Measurements from ENCODE around the gene ACAP2.

The ACAP2 gene

GRCh38 chr3:195462308-195462610 is 19.4 kb upstream of the ACAP2 start:
- H3K36me3 ChIP-seq (ENCODE audit: control insufficient read depth, low read length) = no peaks in the 10 kb centered on the region
- H3K9me2 ChIP-seq (replicated peaks; ENCODE audit: control insufficient read depth, low read length) = no peaks in the 10 kb centered on the region
- H3K4me1 ChIP-seq (ENCODE audit: control insufficient read depth, low read length) = peaks cover 11% of the 10 kb centered on the region
- H3K4me3 ChIP-seq (ENCODE audit: low read length) = no peak overlapping the region
- no peaks in the 10 kb centered on the region for H4K20me1 ChIP-seq (ENCODE audit: control insufficient read depth, insufficient read depth, low read depth, low read length)
- no peaks in the 10 kb centered on the region for H3F3A ChIP-seq (ENCODE audit: control insufficient read depth, insufficient read depth)
- H3K27me3 ChIP-seq (ENCODE audit: control insufficient read depth, low read length) = no peaks in the 10 kb centered on the region
- H3K4me2 ChIP-seq (ENCODE audit: low read length) = no peak overlapping the region
- no peaks in the 10 kb centered on the region for H3K9me3 ChIP-seq (ENCODE audit: control insufficient read depth, insufficient read depth, low read length)
- no peak overlapping the region for H3K27ac ChIP-seq (ENCODE audit: low read depth, low read length)
- TF ChIP-seq CTCF (IDR thresholded peaks at IDR 0.05; ENCODE audit: low read depth, low read length, poor library complexity, severe bottlenecking) = no peak
- no peaks in the 10 kb centered on the region for H3K79me2 ChIP-seq (ENCODE audit: control insufficient read depth, low read length)

DNA sequence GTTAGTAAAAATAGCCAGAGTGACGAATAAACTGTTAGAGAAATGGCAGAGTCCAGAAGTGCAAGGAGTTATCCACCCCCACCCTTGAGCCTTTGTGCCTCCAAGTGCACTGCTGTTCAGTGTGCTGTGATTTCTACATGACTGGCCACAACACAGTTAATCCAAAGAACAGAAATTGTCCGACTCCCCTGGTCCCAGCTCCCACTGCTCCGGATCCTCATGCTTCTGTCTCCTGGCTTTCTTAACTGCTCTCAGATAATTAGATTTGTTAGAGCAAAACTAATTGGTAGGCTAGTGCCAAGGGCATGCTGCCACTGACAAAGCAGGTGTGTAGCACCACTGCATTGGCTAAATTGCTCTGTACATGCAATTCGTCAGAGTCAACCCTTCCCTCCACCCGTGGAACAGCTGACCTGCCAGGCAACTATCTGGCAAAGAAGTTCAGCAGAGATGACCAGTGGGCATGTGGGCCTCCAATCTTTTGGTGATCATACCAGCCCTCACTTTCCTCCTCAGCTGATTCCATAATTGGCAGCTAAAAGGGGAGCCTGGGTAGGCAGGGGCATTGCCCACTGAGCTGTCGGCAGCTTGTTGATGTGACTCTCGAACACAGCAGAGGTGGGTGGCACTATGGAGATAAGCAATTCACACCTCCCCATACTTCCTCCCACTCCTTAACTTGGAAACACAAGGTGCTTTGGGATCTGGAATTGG is 18.9 kb upstream of the ACAP2 start:
- no peaks in the 10 kb centered on the region for H4K20me1 ChIP-seq (ENCODE audit: control insufficient read depth, insufficient read depth, low read depth, low read length)
- H3K79me2 ChIP-seq (ENCODE audit: control insufficient read depth, low read length) = no peaks in the 10 kb centered on the region
- no peaks in the 10 kb centered on the region for H3K9me2 ChIP-seq (replicated peaks; ENCODE audit: control insufficient read depth, low read length)
- no peaks in the 10 kb centered on the region for H3K36me3 ChIP-seq (ENCODE audit: control insufficient read depth, low read length)
- H3F3A ChIP-seq (ENCODE audit: control insufficient read depth, insufficient read depth) = no peaks in the 10 kb centered on the region
- no peak for TF ChIP-seq CTCF (IDR thresholded peaks at IDR 0.05; ENCODE audit: low read depth, low read length, poor library complexity, severe bottlenecking)
- TF ChIP-seq EZH2phosphoT487 (IDR thresholded peaks at IDR 0.05; ENCODE audit: borderline replicate concordance, low read length) = no peak
- peaks cover 11% of the 10 kb centered on the region for H3K4me1 ChIP-seq (ENCODE audit: control insufficient read depth, low read length)
- no peak overlapping the region for H3K4me2 ChIP-seq (ENCODE audit: low read length)
- H3K9me3 ChIP-seq (ENCODE audit: control insufficient read depth, insufficient read depth, low read length) = no peaks in the 10 kb centered on the region
- H3K27ac ChIP-seq (ENCODE audit: low read depth, low read length) = no peak overlapping the region
- H3K27me3 ChIP-seq (ENCODE audit: control insufficient read depth, low read length) = no peaks in the 10 kb centered on the region
- H3K4me3 ChIP-seq (ENCODE audit: low read length) = no peak overlapping the region

- H3K4me1 ChIP-seq (ENCODE audit: control insufficient read depth, low read length) = peaks cover 11% of the 10 kb centered on the region
- no peaks in the 10 kb centered on the region for H4K20me1 ChIP-seq (ENCODE audit: control insufficient read depth, insufficient read depth, low read depth, low read length)
- H3K4me3 ChIP-seq (ENCODE audit: low read length) = no peak overlapping the region
- H3K27me3 ChIP-seq (ENCODE audit: control insufficient read depth, low read length) = no peaks in the 10 kb centered on the region
- no peak overlapping the region for H3K4me2 ChIP-seq (ENCODE audit: low read length)
- no peaks in the 10 kb centered on the region for H3K79me2 ChIP-seq (ENCODE audit: control insufficient read depth, low read length)
- H3F3A ChIP-seq (ENCODE audit: control insufficient read depth, insufficient read depth) = no peaks in the 10 kb centered on the region
- H3K9me2 ChIP-seq (replicated peaks; ENCODE audit: control insufficient read depth, low read length) = no peaks in the 10 kb centered on the region
- H3K27ac ChIP-seq (ENCODE audit: low read depth, low read length) = no peak overlapping the region
- H3K9me3 ChIP-seq (ENCODE audit: control insufficient read depth, insufficient read depth, low read length) = no peaks in the 10 kb centered on the region
- no peak for TF ChIP-seq CTCF (IDR thresholded peaks at IDR 0.05; ENCODE audit: low read depth, low read length, poor library complexity, severe bottlenecking)
- no peak for TF ChIP-seq EZH2phosphoT487 (IDR thresholded peaks at IDR 0.05; ENCODE audit: borderline replicate concordance, low read length)
- no peaks in the 10 kb centered on the region for H3K36me3 ChIP-seq (ENCODE audit: control insufficient read depth, low read length)
Observed at GRCh38 chr3:195460091-195460713, 17.4 kb upstream of the ACAP2 start.
